Activated T-helper 17 cell treated with anti-CD3 and anti-CD28 coated beads, Interleukin-2, amount 50 U/mL, for 72 hours (primary cell): ENCODE data around the gene CZIB. TPM values are rescaled to one million over a fixed set of nuclear protein-coding genes. Genes with fewer than 3 reads are reported as not detected.
"Not testable (repeated sequence)": the region's sequence is repeated elsewhere in the genome, so short reads cannot be mapped to it uniquely, and the experiment has no call there.

ENCODE experiments used
- ATAC-seq: fragments of 150-1000 bp; cut with Tn5 transposase; replicated peaks from 2 replicates; pipeline ENCODE4 v1.10.0; 2021; ENCODE audit warnings: mild to moderate bottlenecking, moderate library complexity
- H3K27ac Mint-ChIP-seq: one replicate; pipeline ENCODE4 v1.8.0; 2022; ENCODE audit warnings: mixed read lengths
- H3K27me3 Mint-ChIP-seq: one replicate; pipeline ENCODE4 v1.8.0; 2022; ENCODE audit warnings: mixed read lengths
- H3K36me3 Mint-ChIP-seq: one replicate; pipeline ENCODE4 v1.8.0; 2022; ENCODE audit warnings: low read depth, mild to moderate bottlenecking, mixed read lengths
- H3K4me1 Mint-ChIP-seq: one replicate; pipeline ENCODE4 v1.8.0; 2022; ENCODE audit warnings: mixed read lengths
- H3K4me3 Mint-ChIP-seq: one replicate; pipeline ENCODE4 v1.8.0; 2022; ENCODE audit warnings: mild to moderate bottlenecking, mixed read lengths
- H3K9me3 Mint-ChIP-seq: one replicate; pipeline ENCODE4 v1.8.0; 2022; ENCODE audit warnings: mixed read lengths
- total RNA-seq, 2 donors: library from RNA; stranded (reverse); gene quantifications; one replicate each; pipeline ENCODE4 v1.2.3, GENCODE V29; 2022

CZIB gene
- total RNA-seq, 2 donors from 2014 or later = 43.0 to 48.8 TPM

GRCh38 chr1:53207726-53208125 is 12.7 kb downstream of the CZIB start:
- Mint-ChIP-seq H3K36me3 (peaks cover 96% of the 10 kb centered on the region), H3K4me1 (no peaks in the 10 kb centered on the region), H3K9me3 (peaks cover 7% of the 10 kb centered on the region), H3K27ac (no peak overlapping the region), H3K4me3 (no peak overlapping the region), H3K27me3 (no peaks in the 10 kb centered on the region)
- ATAC-seq = no peak

GRCh38 chr1:53206735-53207379 is 13.6 kb downstream of the CZIB start:
- no peak overlapping the region for H3K27ac Mint-ChIP-seq
- no peak overlapping the region for H3K4me3 Mint-ChIP-seq
- no peaks in the 10 kb centered on the region for H3K27me3 Mint-ChIP-seq
- peaks cover 96% of the 10 kb centered on the region for H3K36me3 Mint-ChIP-seq
- no peaks in the 10 kb centered on the region for H3K4me1 Mint-ChIP-seq
- peaks cover 7% of the 10 kb centered on the region for H3K9me3 Mint-ChIP-seq
- no peak for ATAC-seq

- not testable (repeated sequence) for H3K9me3 Mint-ChIP-seq, ATAC-seq, H3K4me1 Mint-ChIP-seq, H3K4me3 Mint-ChIP-seq, H3K27ac Mint-ChIP-seq, H3K27me3 Mint-ChIP-seq
- H3K36me3 Mint-ChIP-seq = peaks cover 94% of the 10 kb centered on the region
These were observed 14.2 kb downstream of the CZIB start for GRCh38 chr1:53206083-53206685.

- H3K4me3 Mint-ChIP-seq, H3K4me1 Mint-ChIP-seq, H3K9me3 Mint-ChIP-seq, ATAC-seq, H3K27ac Mint-ChIP-seq, H3K27me3 Mint-ChIP-seq: not testable (repeated sequence)
- H3K36me3 Mint-ChIP-seq = peaks cover 94% of the 10 kb centered on the region
These were observed 14.9 kb downstream of the CZIB start for GRCh38 chr1:53205496-53205895.

- Mint-ChIP-seq H3K4me1 (no peaks in the 10 kb centered on the region), H3K4me3 (no peak overlapping the region), H3K9me3 (peaks cover 7% of the 10 kb centered on the region), H3K36me3 (peaks cover 75% of the 10 kb centered on the region), H3K27ac (no peak overlapping the region), H3K27me3 (no peaks in the 10 kb centered on the region)
- ATAC-seq = no peak
These were observed 17.0 kb downstream of the CZIB start for GRCh38 chr1:53203466-53203865.

GRCh38 chr1:53198241-53198651 is 22.2 kb downstream of the CZIB start:
- peaks cover 43% of the 10 kb centered on the region for H3K36me3 Mint-ChIP-seq
- no peak for ATAC-seq
- H3K4me1 Mint-ChIP-seq = peaks cover 10% of the 10 kb centered on the region
- H3K9me3 Mint-ChIP-seq = no peaks in the 10 kb centered on the region
- peak overlapping the region; percentile 99 for H3K4me3 Mint-ChIP-seq
- H3K27me3 Mint-ChIP-seq = no peaks in the 10 kb centered on the region
- peak overlapping the region; percentile 100 for H3K27ac Mint-ChIP-seq

GRCh38 chr1:53197291-53198200 is 22.9 kb downstream of the CZIB start:
- Mint-ChIP-seq H3K4me3 (peak overlapping the region; percentile 99), H3K27ac (peak overlapping the region; percentile 100), H3K4me1 (peaks cover 10% of the 10 kb centered on the region), H3K27me3 (no peaks in the 10 kb centered on the region), H3K9me3 (no peaks in the 10 kb centered on the region), H3K36me3 (peaks cover 36% of the 10 kb centered on the region)
- no peak for ATAC-seq

GRCh38 chr1:53196485-53197290 is 23.7 kb downstream of the CZIB start, which contains the start of gene CPT2:
Gene CPT2 (plus strand): TSS chr1:53196824. CDS start chr1:53196944, 120 bp downstream.
- Mint-ChIP-seq H3K4me1 (peaks cover 10% of the 10 kb centered on the region), H3K36me3 (peaks cover 29% of the 10 kb centered on the region), H3K9me3 (no peaks in the 10 kb centered on the region), H3K4me3 (peak within 1 kb of the TSS; percentile 99), H3K27ac (peak within 1 kb of the TSS; percentile 100), H3K27me3 (no peaks in the 10 kb centered on the region)
- peak; percentile 100 for ATAC-seq

- peaks cover 23% of the 10 kb centered on the region for H3K36me3 Mint-ChIP-seq
- peak overlapping the region; percentile 100 for H3K27ac Mint-ChIP-seq
- H3K27me3 Mint-ChIP-seq = no peaks in the 10 kb centered on the region
- H3K4me1 Mint-ChIP-seq = peaks cover 10% of the 10 kb centered on the region
- H3K9me3 Mint-ChIP-seq = no peaks in the 10 kb centered on the region
- peak; percentile 23 for ATAC-seq
- H3K4me3 Mint-ChIP-seq = peak overlapping the region; percentile 99
These were observed 24.4 kb downstream of the CZIB start for GRCh38 chr1:53196017-53196484.

- Mint-ChIP-seq H3K9me3 (no peaks in the 10 kb centered on the region), H3K4me1 (peaks cover 10% of the 10 kb centered on the region), H3K27me3 (no peaks in the 10 kb centered on the region), H3K27ac (peak overlapping the region; percentile 100), H3K4me3 (peak overlapping the region; percentile 99), H3K36me3 (peaks cover 17% of the 10 kb centered on the region)
- ATAC-seq = no peak
These were observed 25.0 kb downstream of the CZIB start for GRCh38 chr1:53195246-53196016.

GRCh38 chr1:53190210-53190611 is 30.2 kb downstream of the CZIB start:
- Mint-ChIP-seq H3K27ac (no peak overlapping the region), H3K9me3 (no peaks in the 10 kb centered on the region), H3K27me3 (peaks cover 9% of the 10 kb centered on the region), H3K4me1 (no peaks in the 10 kb centered on the region), H3K36me3 (no peaks in the 10 kb centered on the region), H3K4me3 (no peak overlapping the region)
- no peak for ATAC-seq

GRCh38 chr1:53189061-53189460 is 31.4 kb downstream of the CZIB start:
- Mint-ChIP-seq H3K27ac (no peak overlapping the region), H3K4me1 (no peaks in the 10 kb centered on the region), H3K36me3 (no peaks in the 10 kb centered on the region), H3K9me3 (no peaks in the 10 kb centered on the region), H3K27me3 (peaks cover 9% of the 10 kb centered on the region), H3K4me3 (no peak overlapping the region)
- ATAC-seq = no peak

GRCh38 chr1:53188099-53188498 is 32.3 kb downstream of the CZIB start:
- Mint-ChIP-seq H3K4me3 (no peak overlapping the region), H3K27me3 (peaks cover 9% of the 10 kb centered on the region), H3K27ac (no peak overlapping the region), H3K9me3 (no peaks in the 10 kb centered on the region), H3K4me1 (no peaks in the 10 kb centered on the region), H3K36me3 (no peaks in the 10 kb centered on the region)
- peak; percentile 35 for ATAC-seq
